DMS 273 (cell line): ENCODE results near the gene STX18.
"Not testable (repeated sequence)": the region's sequence is repeated elsewhere in the genome, so short reads cannot be mapped to it uniquely, and the experiment has no call there.

Experiments
- DNase-seq: peaks from one replicate; lab custom pipeline; 2025; ENCODE audit not compliant: unreplicated experiment; lab: John Stamatoyannopoulos, UW

Gene STX18

DNA sequence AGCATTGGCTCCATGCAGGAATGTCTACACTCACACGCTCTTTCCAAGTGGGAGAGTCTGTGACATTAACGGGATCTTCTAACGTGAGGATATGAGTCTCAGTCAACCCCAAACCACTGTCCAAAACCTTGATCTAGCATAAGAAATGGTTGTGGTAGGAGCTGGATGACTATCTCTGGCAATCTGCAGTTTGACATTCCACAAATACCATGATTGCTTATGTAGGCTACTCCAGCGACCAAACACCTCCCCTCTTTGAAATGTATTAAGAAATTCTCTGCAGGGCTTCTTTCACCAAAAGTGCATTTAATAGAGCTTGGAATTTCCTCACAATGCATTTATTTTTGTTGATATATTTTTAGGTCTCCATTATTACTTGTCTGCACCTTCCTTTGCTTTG, 14.1 kb upstream of the STX18 start:
- DNase-seq = no peak

DNA sequence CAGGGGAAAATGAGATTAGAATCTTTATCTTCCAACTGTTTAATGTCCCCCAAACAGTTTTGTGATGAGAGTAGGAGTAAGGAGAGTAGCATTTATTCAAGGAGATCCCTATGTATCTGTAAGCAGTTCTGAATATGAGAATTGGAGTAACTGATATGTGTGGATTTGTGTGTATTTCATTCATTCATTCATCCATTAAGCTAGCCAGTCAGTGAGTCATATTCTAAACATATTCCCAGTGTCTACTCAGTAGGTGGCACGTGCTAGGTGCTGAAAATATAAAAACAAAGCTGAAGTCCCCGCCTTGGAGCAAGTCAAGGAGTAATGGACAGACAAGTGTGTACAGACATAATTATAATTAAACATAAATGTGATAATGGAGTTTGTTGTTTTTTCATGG, 12.4 kb upstream of the STX18 start:
- DNase-seq = no peak

GRCh38 chr4:4552042-4552441, 10.2 kb upstream of the STX18 start:
- not testable (repeated sequence) for DNase-seq

- DNase-seq = not testable (repeated sequence)
Observed at GRCh38 chr4:4550161-4550560, 8.3 kb upstream of the STX18 start.

DNA sequence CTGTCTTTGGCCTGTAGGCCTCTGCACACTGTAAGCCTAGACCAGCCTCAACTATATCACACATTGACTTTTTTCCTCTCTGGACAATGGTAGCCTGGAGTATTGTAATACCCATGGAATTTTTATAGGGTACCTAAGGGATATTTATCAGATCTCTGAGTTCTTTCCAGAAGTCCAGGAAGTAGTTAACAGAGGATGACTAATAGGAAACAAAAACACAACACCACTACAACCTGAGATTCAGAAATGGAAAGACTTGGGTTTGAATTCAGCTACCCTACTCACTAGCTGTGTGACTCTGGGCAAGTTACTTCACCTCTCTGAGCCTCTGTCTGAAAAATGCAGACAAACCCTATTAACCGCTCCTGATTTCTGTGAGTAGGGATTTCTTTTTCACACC, 7.7 kb upstream of the STX18 start:
- no peak for DNase-seq

GRCh38 chr4:4542774-4543485, 1.1 kb upstream of the STX18 start:
- peak; percentile 24 for DNase-seq

GRCh38 chr4:4541040-4541631, 712 bp downstream of the STX18 start:
- DNase-seq = peak; percentile 25

GRCh38 chr4:4539481-4539880, 2.4 kb downstream of the STX18 start:
- no peak for DNase-seq

DNA sequence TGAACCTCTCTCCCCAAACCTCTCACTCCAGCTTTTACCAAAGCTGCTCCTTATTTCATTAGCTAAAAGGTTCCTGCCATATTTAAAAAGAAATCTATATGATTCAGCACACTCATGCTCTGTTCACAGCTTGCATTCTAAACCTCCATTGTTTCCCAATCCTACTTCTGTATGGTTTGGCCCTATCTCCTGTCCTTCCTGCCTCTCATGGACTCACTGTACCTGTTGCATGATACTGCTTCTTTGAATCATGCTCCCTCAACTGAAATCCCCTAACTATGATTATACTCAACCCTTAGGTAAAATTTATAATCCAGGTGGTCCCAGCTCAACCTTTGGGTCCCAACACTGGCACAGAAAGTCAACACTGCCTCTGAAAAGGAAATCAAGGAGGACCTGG, 6.3 kb downstream of the STX18 start:
- no peak for DNase-seq

- DNase-seq = no peak
Observed at GRCh38 chr4:4534515-4535145, 7.2 kb downstream of the STX18 start.

DNA sequence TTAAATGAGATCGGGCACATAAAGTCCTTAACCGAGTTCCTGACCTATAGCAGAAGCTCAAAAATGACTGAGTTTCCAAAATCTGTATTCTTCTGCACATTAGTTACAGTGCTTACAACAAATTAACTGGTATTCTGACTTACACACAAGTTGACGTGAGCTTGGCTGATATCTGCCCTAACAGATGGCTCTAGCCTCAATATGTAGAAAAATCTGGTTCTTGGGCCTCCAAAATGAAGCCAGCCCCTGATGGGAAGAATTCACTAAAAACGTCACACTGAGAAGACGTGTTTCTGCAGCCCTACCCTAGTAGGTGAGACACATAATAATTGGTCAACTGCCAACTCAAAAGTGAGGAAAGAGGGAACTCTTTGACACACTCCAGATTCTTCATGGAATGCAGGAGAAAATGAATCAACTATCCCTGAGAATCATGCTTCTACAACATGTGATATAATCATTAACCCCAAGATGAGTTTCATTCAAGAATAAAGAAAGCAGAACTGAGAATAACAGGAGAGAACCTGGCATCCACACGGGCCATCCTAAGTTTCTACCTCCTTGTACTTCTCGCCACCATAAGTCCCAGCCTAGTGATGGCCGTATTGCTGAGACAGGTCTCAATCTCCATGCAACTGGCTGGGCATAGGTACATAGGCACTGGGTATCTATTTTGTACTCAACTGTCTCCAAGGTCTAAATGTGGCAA, 8.2 kb downstream of the STX18 start:
- DNase-seq = no peak

- no peak for DNase-seq
Observed at GRCh38 chr4:4532371-4533154, 9.3 kb downstream of the STX18 start.

DNA sequence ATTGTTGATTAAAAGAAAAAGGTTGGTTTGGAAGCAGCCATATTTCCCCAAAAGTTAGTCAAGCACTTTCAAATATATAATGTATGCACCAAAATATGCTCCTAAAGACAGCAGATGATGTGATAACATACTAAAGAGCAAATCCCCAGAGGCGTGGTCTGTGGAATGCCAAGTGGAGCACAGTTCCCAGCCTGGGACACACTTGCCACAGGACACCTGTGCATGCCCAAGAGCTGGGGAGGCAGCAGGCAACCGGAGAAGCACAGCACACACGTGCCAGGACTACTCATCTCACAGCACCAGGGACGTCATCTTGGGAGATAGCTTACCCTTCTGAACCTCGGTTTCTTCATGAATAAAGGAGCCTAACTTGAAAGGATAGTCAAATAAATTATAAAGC, 12.5 kb downstream of the STX18 start:
- no peak for DNase-seq

DNA sequence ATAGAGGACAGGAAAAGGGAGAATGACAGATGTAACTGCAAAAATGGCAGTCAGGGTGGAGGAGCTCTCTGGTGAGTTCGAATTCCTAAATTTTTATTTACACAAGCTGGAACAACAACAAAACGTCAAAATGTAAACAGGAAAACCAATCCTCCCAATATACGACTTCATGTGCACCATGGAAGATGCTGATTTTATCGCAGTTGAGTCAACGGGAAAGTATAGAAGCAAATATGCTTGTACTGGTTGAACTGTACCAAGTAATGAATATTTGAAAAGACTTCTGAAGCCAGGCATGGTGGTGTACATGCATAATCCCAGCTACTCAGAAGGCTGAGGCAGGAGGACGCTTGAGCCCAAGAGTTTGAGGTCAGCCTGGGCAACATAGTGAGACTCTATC, 15.4 kb downstream of the STX18 start:
- no peak for DNase-seq

GRCh38 chr4:4524364-4524763, 17.5 kb downstream of the STX18 start:
- no peak for DNase-seq

GRCh38 chr4:4521731-4522130, 20.1 kb downstream of the STX18 start:
- DNase-seq = no peak

- no peak for DNase-seq
Observed at GRCh38 chr4:4521136-4521535, 20.7 kb downstream of the STX18 start.

DNA sequence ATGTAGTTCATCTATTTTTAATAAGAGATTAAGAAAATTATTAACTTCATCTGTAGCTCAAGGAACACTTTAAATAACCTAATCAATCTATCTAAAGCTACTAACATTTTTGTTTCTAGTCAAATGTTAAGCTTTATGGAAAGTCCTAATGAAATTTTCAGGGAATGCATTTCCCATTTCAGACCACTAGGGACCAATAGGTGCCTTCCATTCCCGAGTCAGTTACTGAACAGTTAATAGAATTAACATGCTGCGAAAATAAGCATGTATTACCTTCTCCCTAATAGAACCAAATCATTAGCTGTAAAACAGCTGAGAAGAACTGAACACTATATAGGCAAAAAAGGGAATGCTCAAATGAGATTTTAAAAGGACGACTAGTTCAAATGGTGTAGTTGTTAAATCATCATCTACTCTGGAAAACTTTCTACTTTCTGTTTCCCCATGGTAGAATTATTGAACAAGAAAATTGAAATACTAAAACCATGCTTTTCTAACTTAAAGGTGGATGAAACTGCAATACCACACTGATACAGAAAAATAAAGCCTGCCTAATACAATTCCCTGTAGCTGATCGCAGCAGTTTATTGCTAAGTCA, 22.5 kb downstream of the STX18 start:
- DNase-seq = peak; percentile 41

DNA sequence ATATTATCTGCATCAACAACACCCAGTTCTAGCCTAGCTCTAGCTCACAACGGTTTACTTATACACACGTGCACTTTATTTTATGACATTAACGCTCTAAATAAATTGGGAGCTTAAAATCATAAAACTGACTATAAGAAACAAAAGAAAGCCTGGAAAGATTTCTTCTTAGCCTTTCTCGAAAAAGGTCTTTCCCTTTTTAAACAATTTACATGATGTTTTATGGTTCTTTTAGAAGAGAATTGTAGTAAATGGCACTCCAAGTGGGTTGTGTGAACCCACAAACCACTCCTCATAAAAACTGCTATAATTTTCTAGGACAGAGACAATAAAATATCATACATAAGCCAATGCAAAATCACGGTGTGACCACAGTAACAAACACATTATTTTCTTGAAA, 23.1 kb downstream of the STX18 start:
- no peak for DNase-seq

DNA sequence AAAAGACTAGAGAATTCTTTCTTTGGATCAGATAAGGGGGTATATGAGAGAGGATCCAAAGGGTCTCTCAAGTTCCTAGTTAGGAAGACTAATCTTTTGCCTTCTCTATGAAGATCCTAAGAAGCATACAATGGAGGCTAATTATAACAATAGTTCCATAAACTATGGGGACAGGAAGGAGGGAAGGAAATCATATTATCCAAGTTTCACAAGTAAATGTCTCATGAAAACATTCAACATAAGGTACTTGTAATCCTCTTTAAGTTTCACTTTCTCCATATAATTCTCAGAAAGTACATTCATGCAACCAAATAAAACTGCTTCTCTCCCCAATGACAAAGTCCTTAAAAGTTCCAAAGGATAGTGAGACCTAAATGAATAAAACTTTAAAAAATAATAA, 27.1 kb downstream of the STX18 start:
- DNase-seq = no peak

DNA sequence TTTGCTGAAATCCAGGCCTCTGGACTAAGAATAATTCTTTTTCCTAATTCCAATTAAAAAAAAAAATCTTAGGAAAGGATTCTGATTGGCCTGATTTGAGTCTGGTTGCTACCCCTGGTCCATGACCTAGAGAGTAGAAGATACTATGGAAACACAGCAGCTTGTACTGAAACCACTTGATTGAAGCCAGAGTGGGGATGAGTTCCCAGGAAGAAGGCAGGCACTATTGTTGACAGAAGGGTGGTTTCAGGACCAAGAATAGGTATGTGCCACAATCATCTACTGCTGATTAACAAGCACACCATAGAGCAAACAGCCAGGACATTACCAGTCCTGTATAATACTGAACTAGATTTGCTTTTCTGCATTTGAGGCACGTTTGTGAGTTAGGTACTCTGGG, 29.6 kb downstream of the STX18 start:
- no peak for DNase-seq
